Upper lobe of left lung (tissue), 6 donors: Measurements from ENCODE around the gene SPINK14. TPM values are rescaled to one million over a fixed set of nuclear protein-coding genes. Genes with fewer than 3 reads are reported as not detected.

Experiments used
- ATAC-seq, 2 donors: fragments of 200-7000 bp; cut with Tn5 transposase; one replicate each; pipeline ENCODE4 v1.9.1; 2022; ENCODE audit warnings: mild to moderate bottlenecking in 2 of 2, moderate library complexity in 2 of 2; ENCODE audit not compliant: low FRiP score in 2 of 2
- DNase-seq, 2 donors: peaks; one replicate each; pipeline ENCODE4 v3.0.0-alpha.2; 2019 to 2020
- H3K27ac ChIP-seq, 4 donors: fragments of 200-600 bp; sonication (generic); one replicate each; pipeline ENCODE4 v1.5.1; 2016 to 2019
- H3K27me3 ChIP-seq, 4 donors: fragments of 200-600 bp; sonication (generic); one replicate each; pipeline ENCODE4 v1.5.1; 2017 to 2019
- H3K36me3 ChIP-seq, 4 donors: fragments of 200-600 bp; sonication (generic); one replicate each; pipeline ENCODE4 v1.5.1; 2016 to 2019
- H3K4me1 ChIP-seq, 4 donors: fragments of 200-600 bp; sonication (generic); one replicate each; pipeline ENCODE4 v1.5.1; 2018 to 2019
- H3K4me3 ChIP-seq, 4 donors: fragments of 200-600 bp; sonication (generic); one replicate each; pipeline ENCODE4 v1.5.1; 2017 to 2019; ENCODE audit warnings: mild to moderate bottlenecking in 2 of 4, moderate library complexity in 1 of 4
- H3K9me3 ChIP-seq, 4 donors: fragments of 200-600 bp; sonication (generic); one replicate each; pipeline ENCODE4 v1.5.1; 2018 to 2019
- CTCF ChIP-seq, 6 experiments: fragments of 450-650 bp in 4 of 6; fragments of 200-600 bp in 2 of 6; sonication (generic) in 2 of 6; IDR thresholded peaks; one replicate each; pipeline ENCODE4 v1.5.1; 2016 to 2019; ENCODE audit warnings: antibody characterized with exemption in 6 of 6
- EP300 ChIP-seq, 4 donors: sonication (generic); formaldehyde crosslinking; IDR thresholded peaks; one replicate each; pipeline ENCODE4 v1.5.1; 2017; ENCODE audit warnings: antibody characterized with exemption in 4 of 4, control low read depth in 2 of 4
- POLR2A ChIP-seq, 4 donors: fragments of 450-650 bp; IDR thresholded peaks; one replicate each; pipeline ENCODE4 v1.5.1; 2016 to 2017; ENCODE audit warnings: antibody characterized with exemption in 4 of 4, mild to moderate bottlenecking in 2 of 4
- POLR2AphosphoS5 ChIP-seq, 2 donors: sonication (generic); formaldehyde crosslinking; IDR thresholded peaks; one replicate each; pipeline ENCODE4 v1.5.1; 2017; ENCODE audit warnings: antibody characterized with exemption in 2 of 2
- WGBS, 2 donors: methylation state at CpG; one replicate each; pipeline ENCODE4 v1.1.5; 2017 to 2018; 5-methylcytosine and 5-hydroxymethylcytosine counted together
- total RNA-seq, 6 donors: library from RNA; depleted of rRNA in 4 of 6; stranded (reverse); fragments of >200 nt in 4 of 6; gene quantifications; one replicate each; pipeline versions ENCODE4 v1.1.0 to v1.2.1, GENCODE V29; 2016 to 2021
- donor health status: DM: no; HTN: no; CAD: no; lungs with moderate emphysema.
- donor health status: DM: no; HTN: yes; CAD: no; lungs with severe emphysema.

SPINK14 gene
- total RNA-seq = not detected

GRCh38 chr5:148168246-148168645 lies at the start of gene SPINK14:
Gene SPINK14, plus strand, starts transcription at chr5:148168546. Its CDS starts 1,187 bp downstream, at chr5:148169733.
- peaks cover 0 to 5% (median 2%) of the 10 kb centered on the region in 4 donors for H3K4me1 ChIP-seq
- DNase-seq (no peak), ATAC-seq (no peak)
- WGBS, 2 donors = 94 to 95% methylated on average over 1 of the region's 1 CpG
- H3K4me3 ChIP-seq = no peak within 1 kb of the TSS
- no peak within 1 kb of the TSS for H3K27ac ChIP-seq
- no peaks in the 10 kb centered on the region for H3K36me3 ChIP-seq
- TF ChIP-seq CTCF (IDR thresholded peaks at IDR 0.05) (no peak), POLR2A (IDR thresholded peaks at IDR 0.05) (no peak), POLR2AphosphoS5 (IDR thresholded peaks at IDR 0.05) (no peak), EP300 (IDR thresholded peaks at IDR 0.05) (no peak)
- no peaks in the 10 kb centered on the region for H3K27me3 ChIP-seq
- no peaks in the 10 kb centered on the region for H3K9me3 ChIP-seq

GRCh38 chr5:148120317-148120716 lies 48.0 kb upstream of the SPINK14 start:
- Histone ChIP-seq H3K36me3 (no peaks in the 10 kb centered on the region), H3K9me3 (no peaks in the 10 kb centered on the region), H3K4me3 (no peak overlapping the region), H3K4me1 (peaks cover 0 to 4% (median 0%) of the 10 kb centered on the region in 4 donors), H3K27me3 (no peaks in the 10 kb centered on the region), H3K27ac (no peak overlapping the region)
- DNase-seq (no peak), ATAC-seq (no peak)
- WGBS, 2 donors = 89 to 92% methylated on average over 3 of the region's 3 CpGs
- TF ChIP-seq CTCF (IDR thresholded peaks at IDR 0.05) = no peak
- no peak for TF ChIP-seq POLR2A (IDR thresholded peaks at IDR 0.05)
- no peak for TF ChIP-seq EP300 (IDR thresholded peaks at IDR 0.05)
- no peak for TF ChIP-seq POLR2AphosphoS5 (IDR thresholded peaks at IDR 0.05)

- H3K9me3 ChIP-seq = no peaks in the 10 kb centered on the region
- TF ChIP-seq CTCF (IDR thresholded peaks at IDR 0.05) = no peak
- no peak for TF ChIP-seq POLR2AphosphoS5 (IDR thresholded peaks at IDR 0.05)
- no peak for TF ChIP-seq EP300 (IDR thresholded peaks at IDR 0.05)
- no peak for TF ChIP-seq POLR2A (IDR thresholded peaks at IDR 0.05)
- H3K36me3 ChIP-seq = no peaks in the 10 kb centered on the region
- no peaks in the 10 kb centered on the region for H3K27me3 ChIP-seq
- H3K4me3 ChIP-seq = no peak overlapping the region
- H3K27ac ChIP-seq = no peak overlapping the region
- peaks cover 0 to under 1% (median 0%) of the 10 kb centered on the region in 4 donors for H3K4me1 ChIP-seq
- ATAC-seq = no peak
- DNase-seq = no peak
- 58 to 59% methylated on average over 3 of the region's 3 CpGs for WGBS, 2 donors
These were observed 42.7 kb upstream of the SPINK14 start for GRCh38 chr5:148125641-148126040.

- Histone ChIP-seq H3K4me1 (peaks cover 0 to 4% (median 0%) of the 10 kb centered on the region in 4 donors), H3K27me3 (no peaks in the 10 kb centered on the region), H3K9me3 (no peaks in the 10 kb centered on the region), H3K27ac (peak overlapping the region; percentile 2 to 49 (median 20)), H3K4me3 (no peak overlapping the region), H3K36me3 (no peaks in the 10 kb centered on the region)
- ATAC-seq = no peak
- DNase-seq = no peak
- TF ChIP-seq POLR2A (IDR thresholded peaks at IDR 0.05) = no peak
- no peak for TF ChIP-seq POLR2AphosphoS5 (IDR thresholded peaks at IDR 0.05)
- TF ChIP-seq EP300 (IDR thresholded peaks at IDR 0.05) = peak in 1 of 4 donors; percentile 32
- WGBS, 2 donors = 63 to 75% methylated on average over 5 of the region's 5 CpGs
These were observed 33.0 kb upstream of the SPINK14 start for GRCh38 chr5:148135091-148136048.

- DNase-seq (no peak), ATAC-seq (no peak)
- Histone ChIP-seq H3K4me3 (no peak overlapping the region), H3K4me1 (peaks cover 0 to 13% (median 4%) of the 10 kb centered on the region in 4 donors), H3K27me3 (no peaks in the 10 kb centered on the region), H3K36me3 (no peaks in the 10 kb centered on the region), H3K9me3 (no peaks in the 10 kb centered on the region), H3K27ac (no peak overlapping the region)
- 95 to 97% methylated on average over 3 of the region's 3 CpGs for WGBS, 2 donors
- TF ChIP-seq POLR2AphosphoS5 (IDR thresholded peaks at IDR 0.05) (no peak), CTCF (IDR thresholded peaks at IDR 0.05) (no peak), POLR2A (IDR thresholded peaks at IDR 0.05) (no peak), EP300 (IDR thresholded peaks at IDR 0.05) (no peak)
These were observed 27.5 kb upstream of the SPINK14 start for GRCh38 chr5:148140846-148141245.
